ENCODE data around the gene ABCC5.
A peak's percentile ranks its signal among the peaks of the same experiment; 100 is the strongest.

Gene ABCC5

DNA sequence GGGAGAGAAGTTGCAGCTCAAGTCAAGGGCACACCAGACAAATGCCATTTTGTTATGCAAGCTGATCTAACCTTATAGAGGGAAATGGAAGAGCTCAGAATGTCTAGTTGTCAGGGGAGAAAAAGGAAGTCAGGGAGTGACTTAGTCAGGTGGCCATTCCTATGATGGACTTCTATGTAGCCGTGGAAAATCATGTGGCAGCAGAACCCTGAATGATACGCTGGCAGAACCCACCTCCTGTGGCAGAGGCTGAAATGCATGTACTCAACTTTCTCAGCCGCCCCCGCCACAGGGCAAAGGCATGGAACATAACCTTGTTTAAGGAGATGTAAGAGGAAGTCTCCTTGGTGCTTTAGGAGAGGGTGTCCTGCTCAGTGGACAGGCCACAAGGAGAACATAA lies 95.3 kb downstream of the ABCC5 start:
- DNase-seq (ENCODE audit: low spot score): no peak

DNA sequence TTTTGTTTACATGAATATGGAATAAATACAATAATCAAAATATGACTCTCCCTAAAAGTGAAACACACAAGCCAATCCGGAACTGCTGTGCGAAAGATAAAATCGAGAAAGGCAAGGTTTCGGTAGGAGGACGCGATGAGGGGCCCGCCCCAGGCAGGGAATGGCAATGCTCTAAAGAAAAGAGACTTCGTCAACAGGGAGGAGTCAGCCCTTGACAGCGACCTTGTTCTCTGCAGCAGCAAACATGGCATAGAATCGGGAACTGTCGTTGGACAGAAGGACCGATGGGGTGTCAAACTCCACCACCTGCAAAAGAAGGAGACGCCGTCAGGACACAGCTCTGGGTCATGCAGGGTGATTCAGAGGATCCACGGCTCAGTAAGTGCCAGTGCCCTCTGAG lies 96.6 kb downstream of the ABCC5 start:
- DNase-seq (ENCODE audit: low spot score): no peak

DNA sequence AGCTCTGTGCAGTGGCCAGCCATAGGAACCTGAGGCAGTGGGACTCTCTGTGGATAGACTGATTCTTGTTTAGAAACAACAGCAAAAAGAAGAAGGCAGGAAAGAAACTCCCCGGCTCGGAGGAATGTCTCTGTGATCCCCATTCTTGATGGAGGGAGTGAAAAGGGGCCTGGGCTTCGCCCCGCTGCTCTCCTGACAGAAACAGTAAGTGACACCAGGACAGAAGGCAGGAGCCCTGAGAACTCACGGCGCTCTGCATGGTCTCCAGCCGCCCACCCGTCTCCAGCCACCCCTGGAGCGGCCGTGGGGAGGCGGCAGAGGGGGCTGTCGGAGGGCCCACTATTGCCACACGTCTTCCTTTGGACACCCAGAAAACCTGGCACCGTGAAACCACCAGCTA lies 97.3 kb downstream of the ABCC5 start:
- no peak for DNase-seq (ENCODE audit: low spot score)

DNA sequence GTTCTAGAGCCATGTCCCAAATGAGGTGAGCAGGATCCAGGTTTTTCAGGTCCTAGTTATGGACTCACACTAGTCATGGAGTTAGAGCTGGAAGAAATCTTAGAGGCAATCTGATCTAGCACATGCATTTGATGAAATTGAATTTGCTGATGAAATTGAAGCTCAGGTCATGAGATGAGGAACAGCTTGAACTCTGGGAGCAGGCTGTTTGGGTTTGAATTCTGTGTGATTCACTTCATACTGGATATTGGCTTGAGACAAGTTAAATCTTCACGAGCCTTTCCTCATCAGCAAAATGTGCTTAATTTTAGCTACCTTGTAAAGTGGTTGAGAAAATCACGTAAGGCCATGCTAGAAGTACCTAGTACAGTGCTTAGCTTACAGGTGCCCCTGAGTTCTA lies 99.5 kb downstream of the ABCC5 start:
- no peak for DNase-seq (ENCODE audit: low spot score)

DNA sequence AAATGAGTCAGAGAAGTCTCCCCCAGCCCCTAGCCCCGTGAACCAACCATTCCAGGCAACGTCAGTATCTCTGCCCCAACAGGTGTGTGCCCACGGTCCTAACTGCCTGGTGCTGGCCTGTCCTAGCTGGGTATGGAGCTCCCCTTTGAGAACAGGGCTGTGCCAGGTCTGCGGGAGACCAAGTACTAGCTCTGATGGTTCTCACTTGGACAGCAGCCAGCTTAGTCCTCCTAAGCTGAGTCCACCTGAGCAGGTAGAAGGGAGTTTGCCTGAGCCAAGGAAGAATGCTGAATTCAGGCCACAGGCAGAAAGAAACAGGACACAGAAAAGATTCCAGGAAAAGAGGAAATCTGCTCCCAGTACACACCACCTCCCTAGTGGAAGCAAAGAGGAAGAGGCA lies 99.9 kb downstream of the ABCC5 start:
- DNase-seq (ENCODE audit: low spot score): no peak

DNA sequence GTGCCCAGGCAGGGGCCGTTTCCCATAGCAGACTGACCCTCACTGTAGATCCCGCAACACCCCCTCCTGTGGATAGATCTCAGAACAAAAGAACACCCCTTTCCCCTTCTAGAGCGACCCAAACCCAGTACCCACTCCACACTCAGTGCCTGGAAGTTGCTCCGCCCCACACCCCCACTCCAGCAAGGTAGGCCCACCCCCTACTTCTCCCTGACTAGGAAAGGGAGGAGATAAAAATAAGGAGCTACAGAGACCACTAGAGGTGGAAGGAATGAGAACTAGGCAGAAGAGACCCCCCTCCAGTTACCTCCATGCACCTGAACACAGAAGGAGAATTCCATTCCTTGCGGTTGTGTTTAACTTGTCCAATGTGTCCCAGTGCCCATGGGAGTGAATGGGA lies 102.8 kb downstream of the ABCC5 start:
- no peak for DNase-seq (ENCODE audit: low spot score)

DNA sequence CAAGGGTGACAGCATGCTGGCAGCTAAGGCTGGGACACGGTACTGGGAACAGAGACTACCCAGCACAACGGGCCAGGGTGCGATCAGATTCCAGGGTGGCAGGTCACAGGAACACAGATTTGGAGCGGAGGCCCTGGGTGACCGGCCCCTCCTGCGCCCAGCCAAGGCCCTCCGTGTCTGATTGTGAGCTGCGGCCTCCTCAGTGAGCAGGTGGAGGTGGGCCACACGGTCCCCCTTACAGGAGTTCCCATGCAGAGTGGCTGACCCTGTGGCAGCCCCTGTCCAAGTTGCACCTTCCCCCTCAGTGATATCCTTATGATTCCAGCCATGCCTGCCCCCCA lies 104.1 kb downstream of the ABCC5 start:
- no peak for DNase-seq (ENCODE audit: low spot score)

DNA sequence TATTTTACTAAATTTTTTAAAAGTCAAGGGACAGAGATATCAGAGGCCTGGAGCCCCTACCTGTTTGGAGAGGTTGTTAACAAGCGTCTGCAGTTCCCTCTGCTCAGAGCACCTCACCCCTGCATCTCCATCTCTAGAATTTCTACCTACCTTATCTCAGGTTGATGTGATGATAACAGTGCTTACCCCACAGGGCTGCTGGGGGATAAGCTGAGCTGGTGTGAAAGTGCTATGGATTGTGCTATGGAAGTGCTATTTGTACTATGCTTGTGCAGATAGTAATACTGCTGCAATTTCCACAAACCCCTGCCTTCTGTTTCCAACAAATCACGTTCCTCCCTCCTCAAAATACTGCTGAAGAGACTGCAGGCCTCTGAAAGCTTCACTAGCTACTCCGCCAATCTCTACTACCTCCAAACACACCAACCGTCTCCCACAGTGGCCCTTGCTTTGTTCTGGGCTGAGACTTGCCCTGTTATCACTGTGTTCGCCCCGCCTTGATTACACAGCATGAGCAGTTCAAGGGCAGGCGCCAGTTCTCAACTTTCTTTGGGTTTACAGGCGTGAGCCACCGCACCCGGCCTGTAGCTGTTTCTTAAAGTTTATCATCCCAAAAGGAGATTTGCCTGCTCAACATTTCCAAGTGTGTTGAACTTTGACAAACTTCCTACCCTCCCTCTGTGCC lies 104.6 kb downstream of the ABCC5 start:
- no peak for DNase-seq (ENCODE audit: low spot score)

DNA sequence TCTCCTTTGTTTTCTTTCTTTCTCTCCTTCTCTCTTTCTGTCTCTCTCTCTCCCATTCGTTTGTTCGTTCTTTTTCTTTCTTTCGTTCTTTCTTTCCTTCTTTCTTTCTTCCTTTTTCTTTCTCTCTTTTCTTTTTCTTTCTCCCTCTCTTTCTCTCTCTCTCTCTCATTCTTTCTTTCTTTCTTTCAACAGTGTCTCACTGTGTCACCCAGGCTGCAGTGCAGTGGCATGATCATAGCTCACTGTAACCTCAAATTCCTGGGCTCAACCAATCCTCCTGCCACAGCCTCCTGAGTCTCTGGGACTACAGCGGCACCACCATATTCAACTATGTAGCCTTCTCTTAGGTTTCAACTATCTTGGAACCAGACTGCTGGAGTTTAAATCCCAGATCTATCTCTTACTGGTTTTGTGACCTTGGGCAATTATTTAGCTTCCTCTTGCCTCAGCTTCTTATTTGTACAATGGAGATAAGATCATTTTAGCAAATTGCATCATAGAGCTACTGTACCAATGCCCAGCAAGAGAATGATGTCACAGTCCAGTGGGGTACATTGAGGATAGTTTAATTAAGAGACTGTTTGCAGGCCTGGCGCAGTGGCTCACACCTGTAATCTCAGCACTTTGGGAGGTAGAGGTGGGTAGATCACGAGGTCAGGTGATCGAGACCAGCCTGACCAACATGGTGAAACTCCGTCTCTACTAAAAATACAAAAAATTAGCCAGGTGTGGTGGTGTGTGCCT lies 105.7 kb downstream of the ABCC5 start:
- no peak for DNase-seq (ENCODE audit: low spot score)

DNA sequence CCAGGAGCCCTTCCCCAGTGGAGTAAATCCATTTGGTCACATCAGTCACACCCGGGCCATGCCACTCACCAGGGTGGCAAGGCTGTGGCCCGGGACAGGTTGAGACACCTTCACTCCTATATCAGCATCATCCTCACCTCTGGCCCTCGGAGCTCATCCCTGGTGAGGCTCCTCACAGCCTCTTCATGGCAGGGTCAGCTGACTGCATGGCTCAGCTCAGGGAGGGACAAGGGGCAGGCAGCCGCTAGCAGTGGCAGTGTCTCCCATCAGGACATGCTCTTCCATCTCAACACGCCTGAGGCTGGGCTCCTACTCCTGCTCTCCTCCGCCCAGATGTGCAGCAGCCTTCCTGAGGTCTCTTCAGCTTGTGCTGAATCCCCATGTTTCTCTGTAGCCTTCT lies 106.6 kb downstream of the ABCC5 start:
- no peak for DNase-seq (ENCODE audit: low spot score)

DNA sequence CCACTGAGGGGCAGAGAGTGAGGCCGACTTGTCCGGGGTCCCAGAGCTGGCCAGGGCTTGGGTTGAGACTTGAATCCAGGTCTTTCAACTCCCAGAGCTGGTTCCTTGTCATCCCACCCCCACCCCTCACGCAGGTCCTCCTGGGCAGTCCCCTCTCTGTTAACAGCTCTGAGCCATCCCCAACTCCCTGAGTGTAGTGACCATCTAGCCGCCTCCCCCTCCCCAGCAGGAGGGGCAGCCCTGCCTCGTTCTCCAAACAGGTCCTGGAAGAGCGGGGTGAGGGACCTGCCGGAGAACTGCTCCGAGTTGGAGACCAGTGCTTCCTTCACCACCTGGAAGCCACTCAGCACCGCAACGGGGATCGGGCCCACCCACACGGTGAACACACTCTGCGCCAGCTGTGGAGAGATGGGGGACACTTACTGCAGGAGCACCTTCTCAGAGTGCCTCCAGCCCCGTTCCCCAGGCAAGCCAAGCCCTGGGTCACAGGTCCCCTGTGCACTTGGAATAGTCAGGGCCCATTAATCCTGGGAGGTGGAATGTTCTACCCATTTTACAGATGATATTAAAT lies 108.6 kb downstream of the ABCC5 start:
- DNase-seq (ENCODE audit: low spot score): no peak

DNA sequence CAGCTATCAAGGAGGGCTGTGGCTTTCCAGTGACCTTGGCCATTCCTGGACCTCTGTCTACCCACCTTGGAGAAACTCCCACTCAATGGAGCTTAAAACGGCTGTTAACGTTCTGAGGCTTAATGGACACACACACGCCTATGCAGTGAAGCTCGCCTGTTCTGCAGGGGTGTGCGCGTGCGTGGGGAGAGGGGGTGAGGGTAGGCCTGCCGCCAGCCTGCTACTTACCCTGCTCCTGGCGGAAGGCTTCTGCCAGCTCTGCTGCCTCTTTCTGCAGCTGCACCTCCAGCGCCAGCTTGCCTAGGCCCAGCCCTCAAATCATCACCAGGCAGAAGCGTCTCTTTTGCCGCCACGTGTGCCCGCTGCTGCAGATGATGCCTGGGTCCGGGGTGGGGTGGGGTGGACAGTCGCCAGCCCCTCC lies 109.8 kb downstream of the ABCC5 start:
- DNase-seq (ENCODE audit: low spot score): no peak

DNA sequence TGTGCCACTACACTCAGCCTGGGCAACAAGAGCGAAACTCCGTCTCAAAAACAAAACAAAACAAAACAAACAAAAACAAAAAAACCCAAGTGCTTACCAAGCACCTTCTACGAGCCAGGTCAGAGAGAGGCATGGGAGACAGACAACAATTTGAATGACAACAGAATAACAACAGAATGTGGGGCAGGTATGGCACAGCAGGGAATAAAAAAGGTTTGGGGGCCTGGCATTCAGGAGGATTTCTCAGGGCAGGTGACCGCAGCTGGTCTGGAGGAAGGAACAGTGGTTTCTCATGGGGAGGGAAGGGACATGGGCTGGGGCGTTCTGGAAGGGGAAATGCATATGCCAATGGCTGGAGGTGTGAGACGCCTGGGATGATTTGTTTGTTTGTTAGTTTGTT lies 110.5 kb downstream of the ABCC5 start:
- no peak for DNase-seq (ENCODE audit: low spot score)

DNA sequence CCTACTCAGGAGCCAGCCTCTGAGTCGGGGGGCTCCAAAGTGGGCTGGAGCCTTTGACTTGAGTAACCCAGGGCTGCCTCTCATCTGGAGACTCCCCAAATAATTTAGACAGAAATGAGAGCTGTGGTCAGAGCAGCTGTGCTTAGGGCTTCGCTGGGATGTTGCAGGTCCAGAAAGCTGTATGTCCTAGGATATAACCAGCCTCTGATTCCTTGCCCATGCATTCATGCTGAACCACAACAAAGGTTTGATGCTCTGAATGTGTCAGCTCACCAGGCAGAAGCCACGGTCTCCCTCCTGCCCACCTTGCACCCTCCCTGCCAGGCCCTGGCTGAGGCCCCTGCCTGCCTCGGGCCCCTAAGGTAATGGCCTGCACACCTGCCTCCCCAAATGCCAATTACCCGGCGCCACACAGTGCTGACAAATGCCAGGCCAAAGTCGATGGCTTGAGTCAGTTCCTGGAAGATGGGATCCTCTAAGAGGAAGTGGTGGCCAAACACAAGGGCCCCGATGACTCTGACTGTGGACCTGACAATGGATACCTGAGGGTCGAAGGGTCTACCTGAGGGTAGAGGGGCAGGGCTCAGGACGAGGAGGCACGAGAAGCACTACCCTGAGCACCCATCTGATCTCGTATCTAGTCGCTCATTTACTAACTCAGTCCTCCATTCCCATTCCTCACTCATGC lies 111.3 kb downstream of the ABCC5 start:
- DNase-seq (ENCODE audit: low spot score): no peak

DNA sequence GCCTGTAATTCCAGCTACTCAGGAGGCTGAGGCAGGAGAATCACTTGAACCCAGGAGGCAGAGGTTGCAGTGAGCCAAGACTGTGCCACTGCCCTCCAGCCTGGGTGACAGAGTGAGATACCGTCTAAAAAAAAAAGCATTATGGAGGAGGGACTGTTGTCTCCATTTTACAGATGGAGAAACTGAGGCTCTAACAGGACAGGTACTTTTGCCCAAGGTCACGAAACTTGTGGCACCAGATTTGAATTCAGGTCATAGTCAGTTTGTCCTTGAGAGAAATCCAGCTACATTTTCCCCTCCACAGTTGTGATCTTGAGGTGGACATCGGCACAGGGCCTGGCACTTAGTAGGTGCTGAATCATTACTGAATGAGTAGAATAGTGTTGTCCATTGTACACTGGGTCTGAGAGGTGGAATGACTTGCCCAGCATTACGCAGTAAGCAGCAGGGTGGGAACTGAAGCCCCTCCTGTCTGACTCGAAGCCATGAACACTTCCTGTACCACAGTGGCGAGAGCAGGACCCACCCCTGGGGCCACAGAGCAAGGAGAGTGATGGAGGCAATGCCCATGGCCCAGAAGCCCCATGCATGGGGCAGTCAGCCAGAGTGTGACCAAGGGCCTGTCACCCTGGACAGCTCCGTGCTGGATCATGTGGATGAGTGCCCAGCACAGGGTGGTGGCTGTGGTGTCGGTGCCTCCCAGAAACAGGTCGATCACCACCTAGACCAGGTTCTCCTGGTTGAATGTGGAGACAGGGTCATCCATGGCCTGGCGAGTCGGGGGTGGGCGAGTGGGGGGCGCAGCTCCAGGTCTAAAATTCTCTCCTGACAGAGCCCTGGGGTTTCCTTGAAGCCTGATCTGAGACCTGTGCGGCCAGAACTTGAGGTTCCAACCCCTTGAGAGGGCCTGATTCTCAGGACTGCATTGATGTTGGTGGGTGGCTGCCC lies 112.6 kb downstream of the ABCC5 start:
- DNase-seq (ENCODE audit: low spot score): no peak

DNA sequence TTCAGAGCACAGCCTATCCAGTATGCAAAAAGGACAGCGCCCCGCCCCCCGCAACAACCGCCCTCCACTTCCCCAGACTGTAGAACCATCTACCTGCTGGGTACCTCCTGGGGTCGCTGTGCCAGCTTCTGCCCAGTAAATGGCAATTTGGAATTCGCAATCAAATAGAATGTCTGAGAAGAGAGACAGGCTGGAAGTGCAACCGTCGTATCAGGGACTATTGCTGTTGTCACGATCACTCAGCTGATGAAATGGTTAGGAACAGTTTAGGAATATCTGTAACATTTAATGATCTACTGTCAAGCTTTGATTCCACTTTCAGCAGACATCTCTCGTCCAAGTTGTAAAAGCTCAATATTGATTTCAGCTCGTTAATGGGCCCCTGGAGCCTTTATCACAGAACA lies 119.7 kb downstream of the ABCC5 start:
- no peak for DNase-seq (ENCODE audit: low spot score)

DNA sequence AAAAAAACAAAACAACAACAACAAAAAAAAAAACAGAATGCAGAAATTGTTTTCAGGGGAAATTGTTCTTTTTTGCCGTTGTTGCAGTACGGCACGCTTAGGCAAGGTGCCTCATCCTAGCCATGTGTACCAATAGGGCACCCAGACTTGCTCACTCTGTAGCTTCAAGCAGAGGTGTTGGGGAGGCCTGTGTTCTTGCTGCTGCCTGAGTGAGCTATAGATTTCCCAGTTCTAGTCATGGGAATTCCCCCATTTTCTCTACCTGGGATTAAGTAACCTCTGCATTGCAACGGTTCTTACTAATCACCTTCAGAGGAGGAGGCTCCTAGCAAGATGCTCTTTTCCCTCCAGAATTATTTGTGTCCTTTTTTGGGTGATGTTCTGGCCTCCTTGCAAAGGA lies 120.1 kb downstream of the ABCC5 start:
- no peak for DNase-seq (ENCODE audit: low spot score)

DNA sequence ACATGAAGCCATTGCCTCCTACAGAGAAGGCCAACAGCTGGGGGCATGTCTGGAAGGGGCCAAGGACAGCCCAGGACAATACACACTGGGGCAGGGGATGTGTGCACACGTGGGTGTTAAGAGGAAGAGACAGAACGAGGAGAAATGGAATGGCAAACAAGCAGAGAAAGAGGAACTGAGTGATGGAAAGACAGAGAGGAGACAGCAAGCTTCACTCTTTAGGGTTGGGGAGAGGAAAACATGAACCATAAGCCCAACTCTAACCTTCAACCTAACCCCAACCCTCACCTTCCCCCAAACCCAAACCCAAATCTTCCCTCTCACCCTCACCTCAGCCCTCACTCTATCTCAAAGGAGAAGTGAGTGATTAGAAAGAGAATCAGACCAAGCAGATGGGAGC lies 121.1 kb downstream of the ABCC5 start:
- DNase-seq (ENCODE audit: low spot score): no peak

DNA sequence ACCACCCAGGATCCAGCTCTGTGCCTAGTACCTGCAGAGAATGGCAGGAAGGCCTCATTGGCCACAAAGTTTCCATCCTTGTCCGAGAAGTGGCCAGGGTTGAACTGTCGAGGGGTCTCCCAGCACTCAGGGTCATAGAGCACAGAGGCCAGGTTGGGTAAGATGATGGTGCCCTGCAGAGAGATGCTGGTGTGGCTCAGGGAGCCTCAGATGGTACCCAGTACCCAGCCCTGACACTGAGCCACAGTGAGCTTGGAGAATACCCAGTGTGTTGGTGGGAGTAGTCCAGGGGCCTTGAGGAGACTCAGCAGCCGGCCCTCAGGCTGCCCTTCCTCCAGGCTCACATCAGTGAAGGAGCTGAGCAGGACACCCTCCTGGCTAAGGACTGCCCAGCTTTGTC lies 121.5 kb downstream of the ABCC5 start:
- no peak for DNase-seq (ENCODE audit: low spot score)

DNA sequence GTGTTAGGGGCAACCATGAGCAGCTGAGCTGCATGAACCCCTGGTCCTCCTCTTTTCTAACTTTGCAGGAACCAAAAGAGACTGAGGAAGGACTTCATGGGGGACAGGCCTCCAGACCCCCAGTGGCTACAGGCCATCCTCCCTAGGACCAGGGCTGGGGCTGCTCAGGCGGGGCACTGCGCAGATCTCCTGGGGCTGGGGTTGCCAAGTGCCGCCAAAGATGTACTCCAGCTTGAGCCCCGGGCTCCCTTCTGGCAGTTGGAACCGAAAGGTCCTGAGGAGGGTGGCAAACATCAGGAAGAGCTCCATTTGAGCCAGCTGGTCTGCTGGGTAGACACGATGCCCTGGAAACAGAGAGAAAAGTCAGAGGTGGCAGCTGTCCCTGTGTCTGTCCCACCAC lies 121.9 kb downstream of the ABCC5 start:
- DNase-seq (ENCODE audit: low spot score): no peak

DNA sequence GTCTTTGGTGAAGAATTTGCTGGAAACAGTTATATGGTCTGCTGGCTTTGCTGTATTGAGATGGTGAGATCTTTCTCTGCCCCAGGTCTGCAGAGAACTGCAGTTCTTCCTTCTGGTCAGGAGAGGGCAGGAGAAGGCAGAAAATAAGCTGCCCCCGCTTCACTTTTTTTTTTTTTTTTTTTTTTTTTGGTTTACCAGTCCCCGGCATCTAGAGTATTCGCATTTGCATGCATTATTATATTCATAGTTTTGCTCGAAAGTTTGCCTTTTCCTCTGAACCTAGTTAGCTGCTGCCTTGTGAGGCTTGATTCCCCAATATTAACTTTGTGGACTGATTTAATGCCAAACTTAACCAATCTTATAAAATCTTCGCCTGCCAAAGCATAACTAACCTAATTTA lies 122.4 kb downstream of the ABCC5 start:
- DNase-seq (ENCODE audit: low spot score): peak; percentile 44

DNA sequence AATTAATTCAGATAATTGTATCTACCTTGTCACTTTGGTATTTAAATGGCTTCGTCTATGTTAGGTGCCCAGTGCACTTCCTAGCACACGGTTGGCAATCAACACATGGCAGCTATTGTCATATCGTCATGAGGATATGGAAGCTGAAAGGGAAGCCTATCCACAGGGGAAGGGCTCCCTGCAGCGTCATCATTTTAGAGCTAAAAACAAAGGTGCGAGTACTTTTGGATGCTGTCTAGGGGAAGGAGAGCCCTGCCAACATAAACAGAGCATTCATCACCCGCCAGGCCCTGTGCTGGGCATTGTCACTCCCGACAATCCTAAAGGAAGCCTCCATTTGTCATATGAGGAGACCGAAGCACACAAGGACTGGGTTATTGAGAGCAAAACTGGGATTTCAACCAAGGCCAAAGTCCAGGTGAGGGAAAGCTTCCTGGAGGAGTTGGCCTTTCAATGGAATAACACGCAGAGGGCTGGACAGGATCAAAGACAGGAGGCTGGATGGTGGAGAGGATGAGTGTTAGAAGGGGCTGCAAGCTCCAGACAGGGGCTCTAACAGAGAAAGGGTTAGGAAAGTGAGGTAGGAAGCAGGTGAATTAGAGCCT lies 125.0 kb downstream of the ABCC5 start:
- no peak for DNase-seq (ENCODE audit: low spot score)
